ENCODE data around the gene SLC36A2.
"Not testable (repeated sequence)": the region's sequence is repeated elsewhere in the genome, so short reads cannot be mapped to it uniquely, and the experiment has no call there.

Gene SLC36A2

DNA sequence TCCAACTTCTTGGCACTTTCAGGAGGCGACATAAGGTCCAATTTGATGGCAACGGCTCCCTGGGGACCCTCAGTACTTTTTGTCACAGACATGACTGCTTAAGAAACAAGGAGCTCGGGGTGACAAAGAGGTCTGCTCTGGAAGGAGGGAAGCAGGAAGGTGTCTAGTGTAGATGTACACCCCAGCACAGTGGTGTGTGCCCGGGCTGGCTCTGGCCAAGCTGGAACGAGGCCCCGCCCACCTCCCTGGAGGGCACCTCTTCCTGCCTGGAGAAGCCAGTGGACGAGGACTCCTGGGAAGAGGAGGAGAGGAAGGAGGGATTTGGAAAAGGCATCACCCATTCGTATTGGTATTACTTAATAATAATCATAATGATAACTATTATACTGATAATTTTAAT lies at the start of gene SLC36A2:
TSS of gene SLC36A2 (minus strand) at position 191 of the 400 bp plus-strand sequence. CDS start at position 92, 99 bp downstream.
- Histone ChIP-seq H3K27me3 (ENCODE audit: control insufficient read depth, insufficient read depth, low read length) (peaks cover 88% of the 10 kb centered on the region), H3K4me3 (ENCODE audit: low read length) (no peak within 1 kb of the TSS), H3K9ac (ENCODE audit: low read length) (no peak within 1 kb of the TSS)

DNA sequence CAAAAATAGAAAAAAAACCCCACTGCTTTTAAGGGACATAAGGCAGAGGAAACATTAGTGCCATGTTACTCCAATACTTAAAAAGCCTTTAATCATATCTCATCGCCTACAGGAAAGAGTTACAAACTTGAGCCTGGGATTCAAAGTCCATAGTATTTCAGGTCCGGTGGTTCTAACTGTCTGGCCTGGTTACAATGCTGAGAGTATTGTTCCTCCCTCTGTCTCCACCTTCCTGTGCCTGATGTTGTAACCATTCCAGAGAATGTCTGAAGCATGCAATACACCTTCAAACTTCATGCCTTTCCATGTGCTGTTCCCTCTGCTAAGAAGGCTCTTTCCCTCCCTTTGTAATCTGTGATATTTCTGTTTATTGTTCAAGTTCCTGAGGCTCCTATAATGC lies 41.6 kb upstream of the SLC36A2 start:
- Histone ChIP-seq H3K9me3 (ENCODE audit: control insufficient read depth, low read depth, low read length) (no peaks in the 10 kb centered on the region), H3K27ac (ENCODE audit: low read length) (no peak overlapping the region), H3K4me3 (ENCODE audit: low read length) (no peak overlapping the region), H3K36me3 (ENCODE audit: control insufficient read depth, low read depth, low read length) (no peaks in the 10 kb centered on the region), H3K9ac (ENCODE audit: low read length) (no peak overlapping the region), H3K27me3 (ENCODE audit: control insufficient read depth, insufficient read depth, low read length) (no peaks in the 10 kb centered on the region), H3K4me1 (ENCODE audit: control insufficient read depth, low read depth, low read length) (peaks cover 34% of the 10 kb centered on the region)

More for the DNA sequence above, at the start of gene SLC36A2:
- Histone ChIP-seq H3K4me1 (ENCODE audit: control insufficient read depth, low read depth, low read length) (peaks cover 36% of the 10 kb centered on the region), H3K36me3 (ENCODE audit: control insufficient read depth, low read depth, low read length) (no peaks in the 10 kb centered on the region), H3K9me3 (ENCODE audit: control insufficient read depth, low read depth, low read length) (no peaks in the 10 kb centered on the region), H3K27ac (ENCODE audit: low read length) (no peak within 1 kb of the TSS)

DNA sequence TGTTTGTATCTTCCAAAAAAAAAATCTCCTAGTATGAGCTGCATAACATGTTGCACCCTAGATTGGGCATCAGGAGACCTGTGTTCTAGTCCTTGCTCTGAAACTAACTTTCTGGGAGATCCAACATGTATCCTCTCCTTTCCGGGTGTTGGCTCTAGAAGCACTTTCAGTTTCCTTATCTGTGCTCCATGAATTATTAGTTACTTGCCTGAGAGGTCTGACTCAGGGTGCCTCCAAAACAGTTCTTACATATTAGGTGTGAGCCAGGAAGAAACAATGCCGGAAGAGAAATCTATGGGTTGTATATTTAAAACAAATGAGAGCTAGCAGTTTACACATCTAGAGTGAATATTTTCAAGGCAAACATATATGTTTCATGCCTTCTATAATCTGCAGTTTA lies 36.7 kb upstream of the SLC36A2 start:
- Histone ChIP-seq H3K27me3 (ENCODE audit: control insufficient read depth, insufficient read depth, low read length) (no peaks in the 10 kb centered on the region), H3K27ac (ENCODE audit: low read length) (no peak overlapping the region), H3K4me3 (ENCODE audit: low read length) (no peak overlapping the region), H3K36me3 (ENCODE audit: control insufficient read depth, low read depth, low read length) (no peaks in the 10 kb centered on the region), H3K9ac (ENCODE audit: low read length) (no peak overlapping the region), H3K9me3 (ENCODE audit: control insufficient read depth, low read depth, low read length) (no peaks in the 10 kb centered on the region), H3K4me1 (ENCODE audit: control insufficient read depth, low read depth, low read length) (peaks cover 34% of the 10 kb centered on the region)

DNA sequence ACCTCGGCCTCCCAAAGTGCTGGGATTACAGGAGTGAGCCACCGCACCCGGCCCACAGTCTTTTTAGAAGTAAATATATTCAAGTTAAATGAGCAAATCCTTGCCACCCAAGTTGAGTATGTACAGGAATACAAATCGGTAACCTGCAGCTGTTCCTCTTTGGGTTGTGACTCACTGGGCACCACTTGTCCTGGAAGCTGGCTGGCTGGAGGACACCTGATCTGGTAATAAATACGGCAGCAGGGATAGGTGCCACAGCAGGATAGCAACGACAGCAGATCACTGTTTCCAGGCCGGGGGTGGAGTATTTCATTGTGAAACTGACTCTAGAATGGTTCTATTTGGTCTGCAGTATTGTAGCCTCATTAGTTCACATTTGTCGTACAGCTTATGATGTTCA lies 35.7 kb upstream of the SLC36A2 start:
- Histone ChIP-seq H3K36me3 (ENCODE audit: control insufficient read depth, low read depth, low read length) (no peaks in the 10 kb centered on the region), H3K27me3 (ENCODE audit: control insufficient read depth, insufficient read depth, low read length) (no peaks in the 10 kb centered on the region), H3K9me3 (ENCODE audit: control insufficient read depth, low read depth, low read length) (no peaks in the 10 kb centered on the region), H3K4me3 (ENCODE audit: low read length) (no peak overlapping the region), H3K27ac (ENCODE audit: low read length) (no peak overlapping the region), H3K4me1 (ENCODE audit: control insufficient read depth, low read depth, low read length) (peaks cover 26% of the 10 kb centered on the region), H3K9ac (ENCODE audit: low read length) (no peak overlapping the region)

DNA sequence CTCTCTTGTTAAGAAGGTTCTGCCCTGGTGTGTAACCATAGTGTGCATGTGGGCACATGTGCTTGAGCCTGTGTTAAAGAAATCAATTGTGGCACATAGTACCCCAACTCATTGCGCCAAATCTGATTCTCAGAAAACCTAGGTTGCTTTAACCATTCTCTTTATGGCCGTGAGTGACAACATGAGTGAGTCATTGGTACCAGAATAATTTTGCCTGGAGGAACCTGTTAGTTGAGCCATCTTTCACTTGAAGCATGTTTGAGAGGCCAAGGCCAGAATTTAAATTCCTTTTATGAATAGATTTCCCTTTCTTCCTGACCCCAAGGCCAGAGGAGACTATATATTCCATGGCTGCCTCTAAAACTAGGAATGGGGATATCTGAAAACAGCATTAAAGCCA lies 35.2 kb upstream of the SLC36A2 start:
- no peak overlapping the region for H3K9ac ChIP-seq (ENCODE audit: low read length)
- H3K4me3 ChIP-seq (ENCODE audit: low read length), result no peak overlapping the region
- no peaks in the 10 kb centered on the region for H3K36me3 ChIP-seq (ENCODE audit: control insufficient read depth, low read depth, low read length)
- no peak overlapping the region for H3K27ac ChIP-seq (ENCODE audit: low read length)
- no peaks in the 10 kb centered on the region for H3K9me3 ChIP-seq (ENCODE audit: control insufficient read depth, low read depth, low read length)
- peaks cover 22% of the 10 kb centered on the region for H3K4me1 ChIP-seq (ENCODE audit: control insufficient read depth, low read depth, low read length)
- H3K27me3 ChIP-seq (ENCODE audit: control insufficient read depth, insufficient read depth, low read length), result no peaks in the 10 kb centered on the region

DNA sequence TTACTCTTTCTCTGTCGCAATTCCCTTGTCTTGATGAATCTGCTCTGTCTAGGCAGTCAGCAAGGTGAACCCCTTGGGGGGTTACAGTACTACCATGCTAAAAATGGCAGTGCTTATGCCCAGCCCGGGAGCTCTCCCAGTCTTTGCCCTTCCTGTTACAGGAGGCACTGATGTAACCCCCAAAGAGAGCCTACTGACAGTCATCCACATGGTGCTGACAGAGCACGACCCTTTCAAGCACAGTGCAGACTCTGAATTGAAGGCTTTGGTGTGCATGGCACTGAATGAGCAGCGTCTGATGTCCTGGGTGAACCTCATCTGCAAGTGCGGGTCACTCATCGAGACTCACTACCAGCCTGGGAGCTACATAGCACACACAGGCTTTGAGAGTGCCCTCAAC lies 34.5 kb upstream of the SLC36A2 start:
- H3K27me3 ChIP-seq (ENCODE audit: control insufficient read depth, insufficient read depth, low read length), result no peaks in the 10 kb centered on the region
- no peaks in the 10 kb centered on the region for H3K36me3 ChIP-seq (ENCODE audit: control insufficient read depth, low read depth, low read length)

DNA sequence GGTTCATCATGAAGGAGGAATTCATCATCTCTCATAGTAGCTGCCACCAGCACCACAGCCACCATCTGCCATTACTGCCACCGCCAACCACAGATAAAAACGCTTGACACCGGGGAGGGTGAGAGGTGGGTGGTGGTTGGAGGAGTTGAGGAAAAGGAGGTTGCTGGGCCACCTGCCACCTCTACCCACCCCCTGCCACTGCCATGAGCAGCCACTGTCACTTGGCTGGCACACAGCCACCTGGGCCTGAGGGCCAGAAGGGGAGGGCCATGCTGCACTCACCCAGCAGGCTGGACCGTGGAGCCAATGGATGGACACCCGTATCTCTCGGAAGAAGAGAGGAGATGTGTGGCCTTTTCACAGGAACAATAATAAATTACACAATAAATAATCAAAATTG lies 31.3 kb upstream of the SLC36A2 start:
- Histone ChIP-seq H3K9me3 (ENCODE audit: control insufficient read depth, low read depth, low read length) (no peaks in the 10 kb centered on the region), H3K4me3 (ENCODE audit: low read length) (no peak overlapping the region), H3K9ac (ENCODE audit: low read length) (no peak overlapping the region), H3K27ac (ENCODE audit: low read length) (no peak overlapping the region), H3K4me1 (ENCODE audit: control insufficient read depth, low read depth, low read length) (no peaks in the 10 kb centered on the region), H3K36me3 (ENCODE audit: control insufficient read depth, low read depth, low read length) (no peaks in the 10 kb centered on the region), H3K27me3 (ENCODE audit: control insufficient read depth, insufficient read depth, low read length) (no peaks in the 10 kb centered on the region)

More for the DNA sequence above, 34.5 kb upstream of the SLC36A2 start:
- Histone ChIP-seq H3K4me1 (ENCODE audit: control insufficient read depth, low read depth, low read length) (peaks cover 15% of the 10 kb centered on the region), H3K9ac (ENCODE audit: low read length) (no peak overlapping the region), H3K9me3 (ENCODE audit: control insufficient read depth, low read depth, low read length) (no peaks in the 10 kb centered on the region), H3K4me3 (ENCODE audit: low read length) (no peak overlapping the region), H3K27ac (ENCODE audit: low read length) (no peak overlapping the region)

DNA sequence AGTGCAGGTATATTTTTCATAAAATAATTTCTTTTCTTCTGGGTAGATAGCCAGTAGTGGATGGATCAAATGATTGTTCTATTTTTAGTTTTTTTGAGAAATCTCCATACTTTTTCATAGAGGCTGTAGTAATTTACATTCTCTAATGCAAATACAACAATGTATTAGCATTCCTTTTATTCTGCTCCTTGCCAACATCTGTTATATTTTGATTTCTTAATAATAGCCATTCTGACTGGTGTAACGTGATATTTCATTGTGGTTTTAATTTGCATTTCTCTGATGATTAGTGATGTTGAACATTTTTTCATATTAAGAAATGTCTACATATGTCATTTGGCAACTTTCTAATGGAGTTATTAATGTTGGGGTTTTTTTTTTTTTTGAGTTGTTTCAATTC lies 27.2 kb upstream of the SLC36A2 start:
- H3K9me3 ChIP-seq (ENCODE audit: control insufficient read depth, low read depth, low read length), result no peaks in the 10 kb centered on the region
- no peak overlapping the region for H3K9ac ChIP-seq (ENCODE audit: low read length)
- H3K27me3 ChIP-seq (ENCODE audit: control insufficient read depth, insufficient read depth, low read length), result no peaks in the 10 kb centered on the region

DNA sequence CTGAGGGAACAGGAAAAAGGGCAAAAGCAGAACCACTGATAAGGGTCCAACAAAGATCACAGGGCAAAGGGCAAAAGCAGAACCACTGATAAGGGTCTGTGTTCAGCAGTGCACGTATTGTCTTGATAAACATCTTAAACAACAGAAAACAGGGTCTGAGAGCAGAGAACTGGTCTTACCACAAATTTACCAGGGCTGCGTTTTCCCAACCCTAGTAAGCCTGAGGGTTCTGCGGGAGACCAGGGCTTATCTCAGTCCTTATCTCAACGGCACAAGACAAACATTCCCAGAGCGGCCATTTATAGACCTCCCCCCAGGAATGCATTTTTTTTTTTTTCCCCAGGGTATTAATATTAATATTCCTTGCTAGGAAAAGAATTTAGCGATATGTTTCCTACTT lies 19.7 kb upstream of the SLC36A2 start:
- not testable (repeated sequence) for H3K9me3 ChIP-seq (ENCODE audit: control insufficient read depth, low read depth, low read length); H3K27me3 ChIP-seq (ENCODE audit: control insufficient read depth, insufficient read depth, low read length); H3K9ac ChIP-seq (ENCODE audit: low read length); H3K36me3 ChIP-seq (ENCODE audit: control insufficient read depth, low read depth, low read length); H3K4me1 ChIP-seq (ENCODE audit: control insufficient read depth, low read depth, low read length); H3K27ac ChIP-seq (ENCODE audit: low read length); H3K4me3 ChIP-seq (ENCODE audit: low read length)

More for the DNA sequence above, 27.2 kb upstream of the SLC36A2 start:
- Histone ChIP-seq H3K4me3 (ENCODE audit: low read length) (no peak overlapping the region), H3K4me1 (ENCODE audit: control insufficient read depth, low read depth, low read length) (no peaks in the 10 kb centered on the region), H3K27ac (ENCODE audit: low read length) (no peak overlapping the region), H3K36me3 (ENCODE audit: control insufficient read depth, low read depth, low read length) (no peaks in the 10 kb centered on the region)

DNA sequence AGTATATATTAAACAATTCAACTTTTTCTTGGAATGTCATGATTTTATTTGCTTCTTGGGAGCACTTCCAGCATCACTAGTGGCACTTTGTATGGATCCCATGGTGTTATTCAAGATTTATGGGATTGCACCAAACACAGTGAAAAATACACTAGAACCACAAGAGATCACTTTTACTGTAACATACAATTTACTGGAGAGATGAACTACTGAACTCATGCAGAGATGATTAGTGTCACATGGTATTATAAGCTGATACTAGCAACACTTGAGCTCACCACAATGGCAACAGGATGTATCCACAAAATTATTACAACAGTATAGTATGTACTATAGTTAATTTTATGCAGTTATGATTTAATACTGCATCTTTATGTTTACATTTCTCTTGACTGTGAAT lies 16.3 kb upstream of the SLC36A2 start:
- no peak overlapping the region for H3K9ac ChIP-seq (ENCODE audit: low read length)
- no peaks in the 10 kb centered on the region for H3K36me3 ChIP-seq (ENCODE audit: control insufficient read depth, low read depth, low read length)
- no peak overlapping the region for H3K27ac ChIP-seq (ENCODE audit: low read length)
- no peaks in the 10 kb centered on the region for H3K27me3 ChIP-seq (ENCODE audit: control insufficient read depth, insufficient read depth, low read length)
- peaks cover 3% of the 10 kb centered on the region for H3K9me3 ChIP-seq (ENCODE audit: control insufficient read depth, low read depth, low read length)
- no peak overlapping the region for H3K4me3 ChIP-seq (ENCODE audit: low read length)
- H3K4me1 ChIP-seq (ENCODE audit: control insufficient read depth, low read depth, low read length), result peaks cover 3% of the 10 kb centered on the region

DNA sequence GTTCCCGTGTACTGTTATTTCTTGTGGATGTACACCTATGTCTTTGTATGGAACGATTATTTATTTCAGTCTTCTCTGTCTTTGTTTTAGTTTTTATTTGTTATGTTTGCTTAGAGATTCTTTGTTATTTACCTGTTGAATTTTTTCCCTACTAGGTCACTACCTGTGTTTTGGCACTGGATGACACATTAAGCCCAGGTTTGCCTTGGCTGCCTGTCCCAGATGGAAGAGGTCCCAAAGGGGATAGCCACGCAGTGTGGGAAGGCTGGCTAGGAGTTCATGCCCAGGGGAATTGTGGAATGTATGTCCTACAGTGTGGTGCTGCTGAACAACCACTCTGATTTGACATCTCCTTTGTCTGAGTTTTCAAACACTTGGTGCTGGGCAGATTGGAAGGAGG lies 15.6 kb upstream of the SLC36A2 start:
- H3K4me1 ChIP-seq (ENCODE audit: control insufficient read depth, low read depth, low read length), result peaks cover 4% of the 10 kb centered on the region
- H3K36me3 ChIP-seq (ENCODE audit: control insufficient read depth, low read depth, low read length), result no peaks in the 10 kb centered on the region
- H3K9me3 ChIP-seq (ENCODE audit: control insufficient read depth, low read depth, low read length), result peaks cover 3% of the 10 kb centered on the region
- H3K27ac ChIP-seq (ENCODE audit: low read length), result no peak overlapping the region
- H3K4me3 ChIP-seq (ENCODE audit: low read length), result no peak overlapping the region
- no peaks in the 10 kb centered on the region for H3K27me3 ChIP-seq (ENCODE audit: control insufficient read depth, insufficient read depth, low read length)
- H3K9ac ChIP-seq (ENCODE audit: low read length), result no peak overlapping the region

DNA sequence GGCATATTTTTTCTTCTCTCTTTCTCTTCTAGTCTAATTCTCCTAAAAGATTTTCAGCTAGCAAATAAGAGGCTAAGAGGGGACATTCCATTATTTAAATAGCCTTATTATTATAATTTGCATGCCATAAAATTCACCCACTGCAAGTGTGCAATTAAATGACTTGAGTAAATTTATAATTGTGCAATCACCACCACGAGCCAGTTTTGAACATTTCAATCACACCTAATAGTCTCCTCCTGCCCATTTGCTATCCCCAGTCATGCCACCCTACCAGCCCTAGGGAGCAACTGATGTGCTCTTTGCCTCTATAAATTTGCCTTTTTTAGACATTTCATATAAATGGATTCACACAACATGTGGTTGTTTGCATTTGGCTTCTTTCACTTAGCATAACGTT lies 12.0 kb upstream of the SLC36A2 start:
- H3K9me3 ChIP-seq (ENCODE audit: control insufficient read depth, low read depth, low read length), result no peaks in the 10 kb centered on the region
- H3K4me1 ChIP-seq (ENCODE audit: control insufficient read depth, low read depth, low read length), result peaks cover 20% of the 10 kb centered on the region
- no peaks in the 10 kb centered on the region for H3K36me3 ChIP-seq (ENCODE audit: control insufficient read depth, low read depth, low read length)
- no peak overlapping the region for H3K4me3 ChIP-seq (ENCODE audit: low read length)
- H3K27ac ChIP-seq (ENCODE audit: low read length), result no peak overlapping the region
- no peak overlapping the region for H3K9ac ChIP-seq (ENCODE audit: low read length)
- H3K27me3 ChIP-seq (ENCODE audit: control insufficient read depth, insufficient read depth, low read length), result no peaks in the 10 kb centered on the region
